ENCODE measurements around the gene KCNG1. TPM values are rescaled to one million over a fixed set of nuclear protein-coding genes. Genes with fewer than 3 reads are reported as not detected.
A peak's percentile ranks its signal among the peaks of the same experiment; 100 is the strongest.

KCNG1 gene
- total and polyA plus RNA-seq, 2 of the 13 experiments (the other 11 are each of a cell fraction or from before 2014, with no cell fraction given), result not detected

DNA sequence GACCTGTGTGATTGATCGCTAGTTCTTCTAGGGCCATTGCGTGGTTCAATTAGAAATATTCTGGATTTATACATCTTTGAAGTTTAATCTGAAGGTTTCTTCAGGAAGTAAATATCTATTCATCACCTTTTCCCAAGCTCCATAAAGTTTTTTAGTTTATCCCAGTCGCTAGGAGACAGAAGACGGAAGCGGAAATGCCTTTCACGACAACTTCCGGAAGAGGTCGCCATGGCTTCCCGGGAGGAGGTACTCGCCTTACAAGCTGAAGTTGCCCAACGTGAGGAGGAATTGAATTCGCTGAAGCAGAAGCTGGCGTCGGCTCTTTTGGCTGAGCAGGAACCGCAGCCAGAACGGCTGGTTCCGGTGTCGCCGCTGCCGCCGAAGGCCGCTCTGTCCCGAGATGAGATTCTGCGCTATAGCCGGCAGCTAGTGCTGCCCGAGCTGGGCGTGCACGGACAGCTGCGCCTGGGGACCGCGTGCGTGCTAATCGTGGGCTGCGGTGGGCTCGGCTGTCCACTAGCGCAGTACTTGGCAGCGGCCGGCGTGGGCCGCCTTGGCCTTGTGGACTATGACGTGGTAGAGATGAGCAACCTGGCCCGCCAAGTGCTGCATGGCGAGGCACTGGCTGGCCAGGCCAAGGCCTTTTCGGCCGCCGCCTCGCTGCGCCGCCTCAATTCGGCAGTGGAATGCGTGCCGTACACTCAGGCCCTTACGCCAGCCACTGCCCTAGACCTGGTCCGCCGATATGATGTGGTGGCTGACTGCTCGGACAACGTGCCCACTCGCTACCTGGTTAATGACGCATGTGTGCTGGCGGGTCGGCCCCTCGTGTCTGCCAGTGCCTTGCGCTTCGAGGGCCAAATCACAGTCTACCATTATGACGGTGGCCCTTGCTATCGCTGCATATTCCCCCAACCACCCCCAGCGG is 64.0 kb downstream of the KCNG1 start, which contains the start of gene MOCS3 (continued):
- TF ChIP-seq, protein P1, sequence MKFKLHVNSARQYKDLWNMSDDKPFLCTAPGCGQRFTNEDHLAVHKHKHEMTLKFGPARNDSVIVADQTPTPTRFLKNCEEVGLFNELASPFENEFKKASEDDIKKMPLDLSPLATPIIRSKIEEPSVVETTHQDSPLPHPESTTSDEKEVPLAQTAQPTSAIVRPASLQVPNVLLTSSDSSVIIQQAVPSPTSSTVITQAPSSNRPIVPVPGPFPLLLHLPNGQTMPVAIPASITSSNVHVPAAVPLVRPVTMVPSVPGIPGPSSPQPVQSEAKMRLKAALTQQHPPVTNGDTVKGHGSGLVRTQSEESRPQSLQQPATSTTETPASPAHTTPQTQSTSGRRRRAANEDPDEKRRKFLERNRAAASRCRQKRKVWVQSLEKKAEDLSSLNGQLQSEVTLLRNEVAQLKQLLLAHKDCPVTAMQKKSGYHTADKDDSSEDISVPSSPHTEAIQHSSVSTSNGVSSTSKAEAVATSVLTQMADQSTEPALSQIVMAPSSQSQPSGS (CRISPR knock-in tag; IDR thresholded peaks at IDR 0.05), result no peak
- no peak for TF ChIP-seq EP300 (IDR thresholded peaks at IDR 0.05; ENCODE audit: low read depth in 2 of 2, low read length in 2 of 2)
- peak; percentile 30; the same call in 1 of the 2 replicates for TF ChIP-seq EP300 (CRISPR knock-in tag; IDR thresholded peaks at IDR 0.05; ENCODE audit: borderline replicate concordance)
- TF ChIP-seq REL (CRISPR knock-in tag; conservative IDR thresholded peaks at IDR 0.05), result peak; percentile 85
- TF ChIP-seq, protein P2, sequence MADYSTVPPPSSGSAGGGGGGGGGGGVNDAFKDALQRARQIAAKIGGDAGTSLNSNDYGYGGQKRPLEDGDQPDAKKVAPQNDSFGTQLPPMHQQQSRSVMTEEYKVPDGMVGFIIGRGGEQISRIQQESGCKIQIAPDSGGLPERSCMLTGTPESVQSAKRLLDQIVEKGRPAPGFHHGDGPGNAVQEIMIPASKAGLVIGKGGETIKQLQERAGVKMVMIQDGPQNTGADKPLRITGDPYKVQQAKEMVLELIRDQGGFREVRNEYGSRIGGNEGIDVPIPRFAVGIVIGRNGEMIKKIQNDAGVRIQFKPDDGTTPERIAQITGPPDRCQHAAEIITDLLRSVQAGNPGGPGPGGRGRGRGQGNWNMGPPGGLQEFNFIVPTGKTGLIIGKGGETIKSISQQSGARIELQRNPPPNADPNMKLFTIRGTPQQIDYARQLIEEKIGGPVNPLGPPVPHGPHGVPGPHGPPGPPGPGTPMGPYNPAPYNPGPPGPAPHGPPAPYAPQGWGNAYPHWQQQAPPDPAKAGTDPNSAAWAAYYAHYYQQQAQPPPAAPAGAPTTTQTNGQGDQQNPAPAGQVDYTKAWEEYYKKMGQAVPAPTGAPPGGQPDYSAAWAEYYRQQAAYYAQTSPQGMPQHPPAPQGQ (CRISPR knock-in tag; IDR thresholded peaks at IDR 0.05; ENCODE audit: borderline replicate concordance), result no peak
- 0 out of 2 replicates have a peak, but pooled peaks have one; percentile 42 for TF ChIP-seq RAD21 (CRISPR knock-in tag; IDR thresholded peaks at IDR 0.05)
- TF ChIP-seq, protein P3, sequence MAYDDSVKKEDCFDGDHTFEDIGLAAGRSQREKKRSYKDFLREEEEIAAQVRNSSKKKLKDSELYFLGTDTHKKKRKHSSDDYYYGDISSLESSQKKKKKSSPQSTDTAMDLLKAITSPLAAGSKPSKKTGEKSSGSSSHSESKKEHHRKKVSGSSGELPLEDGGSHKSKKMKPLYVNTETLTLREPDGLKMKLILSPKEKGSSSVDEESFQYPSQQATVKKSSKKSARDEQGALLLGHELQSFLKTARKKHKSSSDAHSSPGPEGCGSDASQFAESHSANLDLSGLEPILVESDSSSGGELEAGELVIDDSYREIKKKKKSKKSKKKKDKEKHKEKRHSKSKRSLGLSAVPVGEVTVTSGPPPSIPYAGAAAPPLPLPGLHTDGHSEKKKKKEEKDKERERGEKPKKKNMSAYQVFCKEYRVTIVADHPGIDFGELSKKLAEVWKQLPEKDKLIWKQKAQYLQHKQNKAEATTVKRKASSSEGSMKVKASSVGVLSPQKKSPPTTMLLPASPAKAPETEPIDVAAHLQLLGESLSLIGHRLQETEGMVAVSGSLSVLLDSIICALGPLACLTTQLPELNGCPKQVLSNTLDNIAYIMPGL (CRISPR knock-in tag; IDR thresholded peaks at IDR 0.05; ENCODE audit: borderline replicate concordance in 1 of 2, low read depth in 1 of 2), result peak in 1 of 2 experiments; percentile 48; a peak in 2 of 4 replicates
- peak; percentile 23; the same call in 1 of the 2 replicates for TF ChIP-seq HOXA7 (CRISPR knock-in tag; IDR thresholded peaks at IDR 0.05)
- TF ChIP-seq ZNF709 (CRISPR knock-in tag; IDR thresholded peaks at IDR 0.05), result no peak
- no peak for TF ChIP-seq SNAPC2 (CRISPR knock-in tag; IDR thresholded peaks at IDR 0.05)
- TF ChIP-seq, protein P4, sequence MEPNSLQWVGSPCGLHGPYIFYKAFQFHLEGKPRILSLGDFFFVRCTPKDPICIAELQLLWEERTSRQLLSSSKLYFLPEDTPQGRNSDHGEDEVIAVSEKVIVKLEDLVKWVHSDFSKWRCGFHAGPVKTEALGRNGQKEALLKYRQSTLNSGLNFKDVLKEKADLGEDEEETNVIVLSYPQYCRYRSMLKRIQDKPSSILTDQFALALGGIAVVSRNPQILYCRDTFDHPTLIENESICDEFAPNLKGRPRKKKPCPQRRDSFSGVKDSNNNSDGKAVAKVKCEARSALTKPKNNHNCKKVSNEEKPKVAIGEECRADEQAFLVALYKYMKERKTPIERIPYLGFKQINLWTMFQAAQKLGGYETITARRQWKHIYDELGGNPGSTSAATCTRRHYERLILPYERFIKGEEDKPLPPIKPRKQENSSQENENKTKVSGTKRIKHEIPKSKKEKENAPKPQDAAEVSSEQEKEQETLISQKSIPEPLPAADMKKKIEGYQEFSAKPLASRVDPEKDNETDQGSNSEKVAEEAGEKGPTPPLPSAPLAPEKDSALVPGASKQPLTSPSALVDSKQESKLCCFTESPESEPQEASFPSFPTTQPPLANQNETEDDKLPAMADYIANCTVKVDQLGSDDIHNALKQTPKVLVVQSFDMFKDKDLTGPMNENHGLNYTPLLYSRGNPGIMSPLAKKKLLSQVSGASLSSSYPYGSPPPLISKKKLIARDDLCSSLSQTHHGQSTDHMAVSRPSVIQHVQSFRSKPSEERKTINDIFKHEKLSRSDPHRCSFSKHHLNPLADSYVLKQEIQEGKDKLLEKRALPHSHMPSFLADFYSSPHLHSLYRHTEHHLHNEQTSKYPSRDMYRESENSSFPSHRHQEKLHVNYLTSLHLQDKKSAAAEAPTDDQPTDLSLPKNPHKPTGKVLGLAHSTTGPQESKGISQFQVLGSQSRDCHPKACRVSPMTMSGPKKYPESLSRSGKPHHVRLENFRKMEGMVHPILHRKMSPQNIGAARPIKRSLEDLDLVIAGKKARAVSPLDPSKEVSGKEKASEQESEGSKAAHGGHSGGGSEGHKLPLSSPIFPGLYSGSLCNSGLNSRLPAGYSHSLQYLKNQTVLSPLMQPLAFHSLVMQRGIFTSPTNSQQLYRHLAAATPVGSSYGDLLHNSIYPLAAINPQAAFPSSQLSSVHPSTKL (CRISPR knock-in tag; IDR thresholded peaks at IDR 0.05), result 0 out of 2 replicates have a peak, but pooled peaks have one; percentile 6
- TF ChIP-seq HIVEP1 (CRISPR knock-in tag; IDR thresholded peaks at IDR 0.05), result peak; percentile 66; the same call in 1 of the 2 replicates
- TF ChIP-seq SRSF4 (IDR thresholded peaks at IDR 0.05; ENCODE audit: low read depth, low read length, poor library complexity, severe bottlenecking), result no peak
- TF ChIP-seq FLYWCH1 (CRISPR knock-in tag; IDR thresholded peaks at IDR 0.05), result no peak
- no peak for TF ChIP-seq JUNB (CRISPR knock-in tag; IDR thresholded peaks at IDR 0.05; ENCODE audit: borderline replicate concordance)
- peak; percentile 72; the same call in 1 of the 2 replicates for TF ChIP-seq CREB3 (CRISPR knock-in tag; IDR thresholded peaks at IDR 0.05)
